ENCODE data around the gene SASH3. TPM values are rescaled to one million over a fixed set of nuclear protein-coding genes. Genes with fewer than 3 reads are reported as not detected.

The SASH3 gene
- total RNA-seq, 1 experiment from 2014 or later, result 0.42 TPM

GRCh38 chrX:129760155-129760554 is 19.6 kb upstream of the SASH3 start:
- no TSS peak for BruUV-seq (replicated peaks)
- ATAC-seq (no peak), DNase-seq (ENCODE audit: low read depth, low spot score) (no peak)
- H3K9ac ChIP-seq (ENCODE audit: low read length), result no peak overlapping the region
- CTCF ChIA-PET, result no interaction called here
- H3K4me3 ChIP-seq (replicated peaks in 1 of 2; ENCODE audit: low read depth in 1 of 2, low read length in 2 of 2), result no peak overlapping the region
- H4K20me1 ChIP-seq (ENCODE audit: insufficient read depth), result no peaks in the 10 kb centered on the region
- peaks cover 0 to 5% of the 10 kb centered on the region in 2 experiments; a peak in 1 of 4 replicates for H3K4me1 ChIP-seq (ENCODE audit: control insufficient read depth in 1 of 2, insufficient read depth in 2 of 2, low read length in 2 of 2)
- no peak overlapping the region for H2AFZ ChIP-seq (ENCODE audit: low read depth, low read length, poor library complexity, severe bottlenecking)
- H3K27me3 ChIP-seq (ENCODE audit: insufficient read depth, low read length), result no peaks in the 10 kb centered on the region
- intact Hi-C loops (cut with micrococcal nuclease), result no loop called here
- H3K27ac ChIP-seq (ENCODE audit: low read depth, low read length), result no peak overlapping the region
- POLR2A ChIA-PET, result no interaction called here
- H3K4me2 ChIP-seq (ENCODE audit: low read length), result no peak overlapping the region
- H3K36me3 ChIP-seq (ENCODE audit: control insufficient read depth in 1 of 2, insufficient read depth in 2 of 2, low read length in 2 of 2), result no peaks in the 10 kb centered on the region
- TF ChIP-seq CTCF (IDR thresholded peaks at IDR 0.05 in 2 of 3, conservative IDR thresholded peaks at IDR 0.05 in 1 of 3; ENCODE audit: borderline replicate concordance in 1 of 3, insufficient read depth in 1 of 3, low read depth in 2 of 3, low read length in 2 of 3), result no peak
- no peak for TF ChIP-seq SRF (IDR thresholded peaks at IDR 0.05; ENCODE audit: low read depth)
- no peak for TF ChIP-seq RAD21 (IDR thresholded peaks at IDR 0.05; ENCODE audit: low read depth)
- no peak for TF ChIP-seq POLR2A (IDR thresholded peaks at IDR 0.05; ENCODE audit: borderline replicate concordance, extremely low read depth, insufficient read depth, insufficient read length)
- no peak for TF ChIP-seq ZNF274 (IDR thresholded peaks at IDR 0.05; ENCODE audit: low read depth, low read length)
- no peaks in the 10 kb centered on the region for H3K79me2 ChIP-seq (ENCODE audit: insufficient read depth, low read length)
- no peaks in the 10 kb centered on the region for H3K9me2 ChIP-seq (ENCODE audit: insufficient read depth)
- RAD21 ChIA-PET (ENCODE audit: low non-redundant PET in 1 of 2, low total read pairs in 2 of 2, uncharacterized antibody in 2 of 2, unreplicated experiment in 2 of 2), result no interaction called here
- H3K9me3 ChIP-seq (ENCODE audit: control insufficient read depth in 1 of 2, insufficient read depth in 1 of 2, low read depth in 1 of 2, low read length in 2 of 2), result no peaks in the 10 kb centered on the region

GRCh38 chrX:129760981-129761380 is 18.8 kb upstream of the SASH3 start:
- Histone ChIP-seq H3K27ac (ENCODE audit: low read depth, low read length) (no peak overlapping the region), H3K79me2 (ENCODE audit: insufficient read depth, low read length) (no peaks in the 10 kb centered on the region), H3K4me3 (replicated peaks in 1 of 2; ENCODE audit: low read depth in 1 of 2, low read length in 2 of 2) (no peak overlapping the region), H3K36me3 (ENCODE audit: control insufficient read depth in 1 of 2, insufficient read depth in 2 of 2, low read length in 2 of 2) (no peaks in the 10 kb centered on the region), H3K27me3 (ENCODE audit: insufficient read depth, low read length) (no peaks in the 10 kb centered on the region), H3K9me3 (ENCODE audit: control insufficient read depth in 1 of 2, insufficient read depth in 1 of 2, low read depth in 1 of 2, low read length in 2 of 2) (no peaks in the 10 kb centered on the region), H3K4me1 (ENCODE audit: control insufficient read depth in 1 of 2, insufficient read depth in 2 of 2, low read length in 2 of 2) (peaks cover 0 to 5% of the 10 kb centered on the region in 2 experiments; a peak in 1 of 4 replicates), H3K9ac (ENCODE audit: low read length) (no peak overlapping the region), H3K4me2 (ENCODE audit: low read length) (no peak overlapping the region), H3K9me2 (ENCODE audit: insufficient read depth) (no peaks in the 10 kb centered on the region), H2AFZ (ENCODE audit: low read depth, low read length, poor library complexity, severe bottlenecking) (no peak overlapping the region), H4K20me1 (ENCODE audit: insufficient read depth) (no peaks in the 10 kb centered on the region)
- no TSS peak for BruUV-seq (replicated peaks)
- CTCF ChIA-PET, result no interaction called here
- ATAC-seq (no peak), DNase-seq (ENCODE audit: low read depth, low spot score) (no peak)
- POLR2A ChIA-PET, result no interaction called here
- intact Hi-C loops (cut with micrococcal nuclease), result no loop called here
- RAD21 ChIA-PET (ENCODE audit: low non-redundant PET in 1 of 2, low total read pairs in 2 of 2, uncharacterized antibody in 2 of 2, unreplicated experiment in 2 of 2), result no interaction called here
- TF ChIP-seq REST (IDR thresholded peaks at IDR 0.05; ENCODE audit: low read depth) (no peak), FOSL1 (IDR thresholded peaks at IDR 0.05; ENCODE audit: low read depth) (no peak), ZFX (IDR thresholded peaks at IDR 0.05) (no peak), EZH2phosphoT487 (IDR thresholded peaks at IDR 0.05; ENCODE audit: borderline replicate concordance) (no peak), ZBTB33 (IDR thresholded peaks at IDR 0.05; ENCODE audit: extremely low read depth, insufficient replicate concordance, low read length) (no peak), CBX3 (IDR thresholded peaks at IDR 0.05; ENCODE audit: low read depth) (no peak), RAD21 (IDR thresholded peaks at IDR 0.05; ENCODE audit: low read depth) (no peak), SRF (IDR thresholded peaks at IDR 0.05; ENCODE audit: low read depth) (no peak), TCF7L2 (IDR thresholded peaks at IDR 0.05; ENCODE audit: borderline replicate concordance, extremely low read depth, insufficient read depth, insufficient read length) (no peak), JUND (IDR thresholded peaks at IDR 0.05) (no peak), EGR1 (IDR thresholded peaks at IDR 0.05; ENCODE audit: low read depth) (no peak)

Data from HCT116 (cell line).